ENCODE data around the gene ARRDC3. TPM values are rescaled to one million over a fixed set of nuclear protein-coding genes. Genes with fewer than 3 reads are reported as not detected.

The ARRDC3 gene
- total and polyA plus RNA-seq, 9 of the 15 experiments (the other 6 are each of a cell fraction or from before 2014, with no cell fraction given): 15.3 to 58.1 (median 39.4) TPM

GRCh38 chr5:91331705-91332104, 51.4 kb downstream of the ARRDC3 start:
- Histone ChIP-seq H3K4me1 (replicated peaks in 1 of 2; ENCODE audit: control insufficient read depth in 2 of 2, insufficient read depth in 2 of 2, low read length in 2 of 2) (peaks cover 0 to 29% of the 10 kb centered on the region in 2 experiments; a peak in 3 of 5 replicates), H3K4me3 (no peak overlapping the region), H3K9me1 (ENCODE audit: control insufficient read depth, insufficient read depth, low read length) (no peaks in the 10 kb centered on the region), H3K9me3 (replicated peaks; ENCODE audit: control insufficient read depth, insufficient read depth, low read depth, low read length) (no peaks in the 10 kb centered on the region), H3K4me2 (ENCODE audit: insufficient read depth, low read length) (no peak overlapping the region), H3K79me2 (ENCODE audit: control insufficient read depth, insufficient read depth, low read length) (no peaks in the 10 kb centered on the region), H3K27ac (ENCODE audit: extremely low read depth, low read depth, low read length) (peak overlapping the region; percentile 66; the same call in 1 of the 3 replicates), H3K36me3 (ENCODE audit: control insufficient read depth, insufficient read depth, low read length) (no peaks in the 10 kb centered on the region), H4K20me1 (replicated peaks; ENCODE audit: control insufficient read depth, insufficient read depth, low read length) (no peaks in the 10 kb centered on the region), H3K27me3 (ENCODE audit: control insufficient read depth in 2 of 2, insufficient read depth in 2 of 2, low read length in 2 of 2) (no peaks in the 10 kb centered on the region), H3K9ac (ENCODE audit: insufficient read depth in 1 of 2, low read depth in 2 of 2, low read length in 2 of 2) (0 out of 4 replicates have a peak overlapping the region, but pooled peaks of 1 of the 2 experiments have one; percentile 22), H2AFZ (ENCODE audit: low read depth, low read length) (peak overlapping the region; percentile 98)
- ATAC-seq (no peak), DNase-seq (ENCODE audit: extremely low read depth in 1 of 4, low spot score in 3 of 4) (no peak), FAIRE-seq (peak; percentile 46)
- WGBS (ENCODE audit: insufficient coverage, low coverage, missing lambda C conversion rate): 38% methylated on average over 1 of the region's 1 CpG
- intact Hi-C loops (cut with micrococcal nuclease) (no loop called here), in situ Hi-C loops (cut with MboI) (no loop called here)
- CTCF ChIA-PET (ENCODE audit: low intra/inter-chr PET ratio): no interaction called here
- BruUV-seq (replicated peaks): no TSS peak
- POLR2A ChIA-PET: interaction anchor here (0.7 to 1.7 kb wide), 4 partner anchors 22 to 49 kb away, joined by 3 to 5 read pairs (median 4); no protein-coding TSS in a partner anchor
- TF ChIP-seq ZBED1 (IDR thresholded peaks at IDR 0.05): no peak
- TF ChIP-seq CHAMP1 (IDR thresholded peaks at IDR 0.05): no peak
- TF ChIP-seq ZBTB11 (CRISPR knock-in tag; IDR thresholded peaks at IDR 0.05): no peak
- no peak for TF ChIP-seq FOSL1 (tag; conservative IDR thresholded peaks at IDR 0.05)
- no peak for TF ChIP-seq ZNF253 (CRISPR knock-in tag; conservative IDR thresholded peaks at IDR 0.05)
- no peak for TF ChIP-seq MEF2A (IDR thresholded peaks at IDR 0.05; ENCODE audit: control insufficient read depth, low read depth, low read length)
- no peak for TF ChIP-seq ZFP91 (CRISPR knock-in tag; IDR thresholded peaks at IDR 0.05)
- TF ChIP-seq DEAF1 (CRISPR knock-in tag; IDR thresholded peaks at IDR 0.05): no peak
- no peak for TF ChIP-seq THAP7 (CRISPR knock-in tag; IDR thresholded peaks at IDR 0.05)
- TF ChIP-seq POLR3A (IDR thresholded peaks at IDR 0.05; ENCODE audit: borderline replicate concordance, extremely low read depth, insufficient read depth, insufficient read length): no peak
